Sigmoid colon (tissue), 3 donors: ENCODE measurements around the gene RGS17.
"Not testable (repeated sequence)": the region's sequence is repeated elsewhere in the genome, so short reads cannot be mapped to it uniquely, and the experiment has no call there.

Source experiments
- CTCF ChIP-seq, 4 experiments: fragments of 450-650 bp in 3 of 4; fragments of 200-600 bp in 1 of 4; IDR thresholded peaks; one replicate each; pipeline ENCODE4 v1.5.1; 2016 to 2019; ENCODE audit warnings: antibody characterized with exemption in 4 of 4, mild to moderate bottlenecking in 3 of 4, moderate library complexity in 2 of 4
- POLR2A ChIP-seq, 2 donors: fragments of 450-650 bp; IDR thresholded peaks; one replicate each; pipeline ENCODE4 v1.6.1; 2016; ENCODE audit warnings: antibody characterized with exemption in 2 of 2, mild to moderate bottlenecking in 2 of 2, moderate library complexity in 2 of 2

- not testable (repeated sequence) for TF ChIP-seq CTCF, POLR2A (IDR thresholded peaks at IDR 0.05)
These were observed 164.8 kb downstream of the RGS17 start for GRCh38 chr6:152966168-152966894.
